Adrenal gland (tissue), 12 donors: ENCODE results near the gene SLC22A15. TPM values are rescaled to one million over a fixed set of nuclear protein-coding genes. Genes with fewer than 3 reads are reported as not detected.
A peak's percentile ranks its signal among the peaks of the same experiment; 100 is the strongest.

Experiments used
- DNase-seq, 7 donors: peaks; one replicate each; pipeline ENCODE4 v3.0.0-alpha.2; 2019 to 2020
- H3K27ac ChIP-seq, 5 donors: fragments of 200-600 bp; sonication (generic) in 4 of 5; 1 replicate in 3 of 5; 2 replicates in 2 of 5; pipeline versions ENCODE4 v1.5.1 to v1.8.0; 2016 to 2020; ENCODE audit warnings: mild to moderate bottlenecking in 1 of 5
- H3K27me3 ChIP-seq: fragments of 200-600 bp; 2 replicates; pipeline ENCODE4 v1.8.0; 2021
- H3K36me3 ChIP-seq, 2 donors: fragments of 200-600 bp; replicated peaks in 1 of 2; 1 replicate in 1 of 2; 2 replicates in 1 of 2; pipeline versions ENCODE4 v1.5.1 to v1.8.0; 2018 to 2022
- H3K4me1 ChIP-seq, 2 donors: fragments of 200-600 bp; replicated peaks in 1 of 2; 1 replicate in 1 of 2; 2 replicates in 1 of 2; pipeline versions ENCODE4 v1.5.1 to v1.8.0; 2018 to 2021
- H3K4me3 ChIP-seq, 4 donors: fragments of 200-600 bp; sonication (generic) in 3 of 4; one replicate each; pipeline ENCODE4 v1.5.1; 2016 to 2018
- H3K9me3 ChIP-seq, 3 donors: fragments of 200-600 bp; sonication (generic) in 1 of 3; replicated peaks in 1 of 3; 1 replicate in 2 of 3; 2 replicates in 1 of 3; pipeline versions ENCODE4 v1.5.1 to v1.8.0; 2016 to 2021
- POLR2A ChIP-seq, 2 donors: fragments of 450-650 bp; IDR thresholded peaks; one replicate each; pipeline ENCODE4 v1.6.1; 2017; ENCODE audit warnings: antibody characterized with exemption in 2 of 2, mild to moderate bottlenecking in 2 of 2, moderate library complexity in 1 of 2
- WGBS, 4 donors: extraction: QIAGEN DNeasy Blood & Tissue Kit in 2 of 4; methylation state at CpG; one replicate each; pipeline versions ENCODE4 v1.1.5 to v1.1.7; 2013 to 2017; 5-methylcytosine and 5-hydroxymethylcytosine counted together
- intact Hi-C, 2 donors: fragments of 100-400 bp; cut with DNase I; formaldehyde crosslinking; loops; one replicate each; pipeline versions ENCODE4 v1.14.1 to v1.15.0; 2022 to 2023
- polyA plus RNA-seq, 3 donors: library from polyadenylated mRNA; stranded (reverse); fragments of 200-250 nt in 2 of 3; fragments of 350-450 nt in 1 of 3; fragmentation: Illumina TruSeq in 1 of 3; extraction: RNeasy Lipid Tissue Mini Kit (QIAGEN cat#74804) in 1 of 3; gene quantifications; one replicate each; pipeline ENCODE4 v1.2.3, GENCODE V29; 2013 to 2014
- total RNA-seq, 9 donors: library from RNA; depleted of rRNA in 4 of 9; stranded (reverse); fragments of >200 nt in 4 of 9; fragments of 120-200 nt in 1 of 9; fragmentation: NEBNext Ultra II Directional in 1 of 9; extraction: Animal tissue kit (Norgen Biotek cat#: 25700) in 1 of 9; gene quantifications; one replicate each; pipeline versions ENCODE4 v1.1.0 to v1.2.4, GENCODE V29; 2013 to 2023
- TF ChIP-seq, protein P1 (sequence below), 6 experiments: fragments of 450-650 bp in 4 of 6; fragments of 200-600 bp in 2 of 6; sonication (generic) in 1 of 6; IDR thresholded peaks; 1 replicate in 5 of 6; 2 replicates in 1 of 6; pipeline versions ENCODE4 v1.5.1 to v1.8.0; 2016 to 2021; ENCODE audit warnings: antibody characterized with exemption in 6 of 6, mild to moderate bottlenecking in 2 of 6, moderate library complexity in 1 of 6
- donor health status: healthy with polysubstance abuse.
- donor health status: Bipolar disorder and iron deficiency.
- donor health status: DM: yes; HTN: yes; CAD: no.
- donor health status: DM: no; HTN: no; CAD: no.
- donor health status: DM: no; HTN: no; CAD: no.
- donor health status: DM: yes; HTN: yes; CAD: no.

The SLC22A15 gene
- total and polyA plus RNA-seq, 12 donors: 1.2 to 27.2 (median 5.8) TPM

DNA sequence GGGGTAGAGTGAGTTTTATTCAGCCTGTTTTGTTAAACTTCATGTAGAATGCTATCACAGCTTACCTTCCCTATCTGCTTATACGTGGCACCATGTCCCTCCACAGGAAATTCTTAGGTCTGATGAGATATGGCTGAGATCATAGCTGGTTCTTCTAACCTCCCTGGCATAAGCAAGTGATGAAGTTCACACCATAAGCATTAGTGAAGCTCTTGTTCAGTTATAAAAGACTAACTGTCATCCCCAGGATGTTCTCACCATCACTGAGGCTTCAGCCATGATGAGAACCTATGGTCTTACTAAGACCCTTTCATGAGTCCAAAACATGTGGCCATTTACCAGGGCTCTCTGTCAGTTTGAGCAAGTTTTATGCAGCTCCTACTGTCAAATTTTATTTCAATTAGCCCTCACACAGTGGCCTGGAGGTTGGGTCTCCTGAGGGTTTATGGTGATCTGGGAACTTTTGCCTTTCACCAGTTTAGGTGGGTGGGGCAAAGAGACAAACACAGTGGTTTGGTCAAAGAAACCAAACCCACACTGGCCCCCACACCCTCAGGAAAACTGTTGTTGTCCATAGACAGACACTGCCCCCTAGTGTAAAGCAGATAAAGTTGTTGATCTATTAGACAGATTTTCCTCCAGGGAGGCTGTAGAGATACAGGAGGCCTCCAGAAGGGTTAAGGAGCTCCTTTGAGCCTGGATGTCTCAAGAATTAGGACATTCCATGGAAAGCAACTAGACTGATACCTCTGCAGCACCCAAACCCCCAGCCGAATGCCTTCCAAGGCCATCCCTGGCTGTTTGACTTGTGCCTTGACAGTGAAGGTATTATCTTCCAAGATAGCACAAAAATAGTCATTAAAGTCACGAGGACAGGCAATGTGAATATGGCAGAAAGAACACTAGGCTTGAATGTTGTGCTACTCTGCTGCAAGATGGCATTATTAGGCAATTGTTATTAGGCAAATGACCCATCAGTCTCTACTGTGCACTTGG is 5.0 kb downstream of the SLC22A15 start:
- no peak overlapping the region for H3K4me3 ChIP-seq
- H3K36me3 ChIP-seq: no peaks in the 10 kb centered on the region
- peak in 5 of 7 donors; percentile 13 to 34 (median 21) for DNase-seq
- intact Hi-C loops: loop anchor here in 1 of 2 donors (5.0 kb wide), 1 partner anchor 174 kb away; no protein-coding TSS in a partner anchor
- no peaks in the 10 kb centered on the region for H3K4me1 ChIP-seq
- TF ChIP-seq POLR2A (IDR thresholded peaks at IDR 0.05): no peak
- TF ChIP-seq, protein P1, sequence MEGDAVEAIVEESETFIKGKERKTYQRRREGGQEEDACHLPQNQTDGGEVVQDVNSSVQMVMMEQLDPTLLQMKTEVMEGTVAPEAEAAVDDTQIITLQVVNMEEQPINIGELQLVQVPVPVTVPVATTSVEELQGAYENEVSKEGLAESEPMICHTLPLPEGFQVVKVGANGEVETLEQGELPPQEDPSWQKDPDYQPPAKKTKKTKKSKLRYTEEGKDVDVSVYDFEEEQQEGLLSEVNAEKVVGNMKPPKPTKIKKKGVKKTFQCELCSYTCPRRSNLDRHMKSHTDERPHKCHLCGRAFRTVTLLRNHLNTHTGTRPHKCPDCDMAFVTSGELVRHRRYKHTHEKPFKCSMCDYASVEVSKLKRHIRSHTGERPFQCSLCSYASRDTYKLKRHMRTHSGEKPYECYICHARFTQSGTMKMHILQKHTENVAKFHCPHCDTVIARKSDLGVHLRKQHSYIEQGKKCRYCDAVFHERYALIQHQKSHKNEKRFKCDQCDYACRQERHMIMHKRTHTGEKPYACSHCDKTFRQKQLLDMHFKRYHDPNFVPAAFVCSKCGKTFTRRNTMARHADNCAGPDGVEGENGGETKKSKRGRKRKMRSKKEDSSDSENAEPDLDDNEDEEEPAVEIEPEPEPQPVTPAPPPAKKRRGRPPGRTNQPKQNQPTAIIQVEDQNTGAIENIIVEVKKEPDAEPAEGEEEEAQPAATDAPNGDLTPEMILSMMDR (IDR thresholded peaks at IDR 0.05): peak; percentile 52 to 76 (median 64)
- H3K27me3 ChIP-seq: no peaks in the 10 kb centered on the region
- no peak overlapping the region for H3K27ac ChIP-seq
- 38 to 53% (median 51%) methylated on average over 3 of the region's 3 CpGs for WGBS, 4 donors
- no peaks in the 10 kb centered on the region for H3K9me3 ChIP-seq

DNA sequence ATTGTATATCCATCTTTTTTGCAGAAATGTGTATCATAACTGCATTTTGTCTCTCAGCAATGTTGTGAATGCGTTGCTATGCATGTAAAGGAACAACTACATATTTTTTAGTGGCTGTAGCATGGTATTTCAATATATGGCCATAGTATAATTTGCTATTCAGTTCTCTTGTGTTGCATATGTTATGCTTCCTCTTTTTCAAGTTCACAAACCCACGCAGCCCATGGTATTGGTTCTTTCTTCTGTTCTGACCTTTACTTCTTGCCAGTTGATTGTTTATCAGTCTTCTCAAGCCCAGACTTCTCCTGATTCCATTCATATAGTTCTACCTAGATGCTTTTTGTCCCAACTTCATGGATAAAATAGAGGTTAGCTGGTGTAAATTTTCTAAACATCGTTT is 6.1 kb downstream of the SLC22A15 start:
- DNase-seq: no peak
- H3K4me1 ChIP-seq: no peaks in the 10 kb centered on the region
- H3K27me3 ChIP-seq: no peaks in the 10 kb centered on the region
- intact Hi-C loops: loop anchor here in 1 of 2 donors (5.0 kb wide), 1 partner anchor 175 kb away; no protein-coding TSS in a partner anchor
- no peak overlapping the region for H3K4me3 ChIP-seq
- TF ChIP-seq, protein P1 (IDR thresholded peaks at IDR 0.05): no peak
- TF ChIP-seq POLR2A (IDR thresholded peaks at IDR 0.05): no peak
- no peak overlapping the region for H3K27ac ChIP-seq
- H3K9me3 ChIP-seq: no peaks in the 10 kb centered on the region
- H3K36me3 ChIP-seq: no peaks in the 10 kb centered on the region
- 49 to 64% (median 58%) methylated on average over 3 of the region's 3 CpGs for WGBS, 4 donors

DNA sequence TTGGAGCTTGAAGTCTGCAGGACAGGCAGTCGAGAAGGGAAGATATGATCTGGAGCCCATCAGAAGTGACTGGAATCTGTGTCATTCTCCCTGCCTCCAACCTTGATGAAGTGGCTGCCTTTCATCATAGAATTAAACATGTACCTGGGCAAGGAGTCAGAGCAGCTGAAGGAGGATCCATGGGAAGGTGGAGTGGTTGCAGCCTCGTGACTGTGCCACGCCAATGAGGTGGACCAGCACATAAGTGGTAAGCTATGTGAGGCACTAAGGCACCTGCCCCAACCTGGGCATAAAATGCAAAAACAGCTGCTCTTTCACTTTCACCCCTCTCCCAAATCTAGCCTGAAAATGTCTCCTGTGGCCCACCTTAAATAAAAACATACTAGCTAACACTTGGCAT is 7.3 kb downstream of the SLC22A15 start:
- intact Hi-C loops: loop anchor here in 1 of 2 donors (5.0 kb wide), 1 partner anchor 176 kb away; no protein-coding TSS in a partner anchor
- no peak for TF ChIP-seq POLR2A (IDR thresholded peaks at IDR 0.05)
- TF ChIP-seq, protein P1 (IDR thresholded peaks at IDR 0.05): no peak
- H3K36me3 ChIP-seq: no peaks in the 10 kb centered on the region

DNA sequence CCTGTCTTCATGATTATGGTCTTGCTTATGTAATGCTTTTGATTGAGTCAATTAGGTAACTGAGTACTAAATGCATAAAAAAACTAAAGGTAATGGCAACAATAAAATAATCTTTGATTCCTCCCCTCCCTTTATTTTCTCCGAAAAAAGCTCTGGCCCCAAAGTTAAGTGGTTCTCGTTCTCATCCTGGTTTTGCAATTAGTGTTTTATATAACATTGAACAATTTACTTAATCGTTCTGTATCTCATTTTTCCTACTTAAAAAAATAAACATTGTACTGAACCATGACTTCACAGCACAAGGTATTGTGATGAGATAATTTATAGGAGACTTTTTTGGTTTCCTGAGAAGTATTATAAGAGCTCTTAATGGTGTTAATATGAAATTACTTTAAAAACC is 11.3 kb downstream of the SLC22A15 start:
- no peak overlapping the region for H3K27ac ChIP-seq
- no peaks in the 10 kb centered on the region for H3K9me3 ChIP-seq
- H3K36me3 ChIP-seq: no peaks in the 10 kb centered on the region
- intact Hi-C loops: no loop called here
- no peak overlapping the region for H3K4me3 ChIP-seq
- no peaks in the 10 kb centered on the region for H3K4me1 ChIP-seq
- TF ChIP-seq, protein P1 (IDR thresholded peaks at IDR 0.05): no peak
- no peak for TF ChIP-seq POLR2A (IDR thresholded peaks at IDR 0.05)
- DNase-seq: no peak
- H3K27me3 ChIP-seq: no peaks in the 10 kb centered on the region
- 78 to 83% (median 83%) methylated on average over 3 of the region's 3 CpGs for WGBS, 4 donors

More for the DNA sequence above, 7.3 kb downstream of the SLC22A15 start:
- Histone ChIP-seq H3K27me3 (no peaks in the 10 kb centered on the region), H3K9me3 (no peaks in the 10 kb centered on the region), H3K27ac (no peak overlapping the region), H3K4me1 (no peaks in the 10 kb centered on the region), H3K4me3 (no peak overlapping the region)
- DNase-seq: no peak
- 84 to 93% (median 87%) methylated on average over 3 of the region's 3 CpGs for WGBS, 4 donors
